Tibial artery (tissue), 4 donors: ENCODE measurements around the gene CTSE.

Experiments used
- DNase-seq, 2 donors: peaks; one replicate each; pipeline ENCODE4 v3.0.0-alpha.2; 2019
- H3K27ac ChIP-seq, 2 donors: fragments of 200-600 bp; sonication (generic) in 1 of 2; 1 replicate in 1 of 2; 2 replicates in 1 of 2; pipeline ENCODE4 v1.5.1; 2018 to 2019; ENCODE audit warnings: mild to moderate bottlenecking in 1 of 2
- H3K27me3 ChIP-seq, 2 donors: fragments of 200-600 bp; sonication (generic) in 1 of 2; one replicate each; pipeline versions ENCODE4 v1.5.1 to v1.6.0; 2016 to 2019
- H3K36me3 ChIP-seq, 3 donors: fragments of 200-600 bp; sonication (generic) in 2 of 3; one replicate each; pipeline ENCODE4 v1.5.1; 2016 to 2019; ENCODE audit warnings: mild to moderate bottlenecking in 2 of 3
- H3K4me1 ChIP-seq, 4 donors: fragments of 200-600 bp; sonication (generic) in 2 of 4; 1 replicate in 3 of 4; 2 replicates in 1 of 4; pipeline ENCODE4 v1.5.1; 2016 to 2019
- H3K4me3 ChIP-seq, 2 donors: fragments of 200-600 bp; sonication (generic) in 1 of 2; 1 replicate in 1 of 2; 2 replicates in 1 of 2; pipeline ENCODE4 v1.5.1; 2018 to 2019; ENCODE audit warnings: mild to moderate bottlenecking in 2 of 2
- H3K9me3 ChIP-seq, 3 donors: fragments of 200-600 bp; sonication (generic) in 1 of 3; one replicate each; pipeline ENCODE4 v1.5.1; 2016 to 2019
- intact Hi-C: fragments of 100-400 bp; cut with DNase I; formaldehyde crosslinking; loops from one replicate; pipeline ENCODE4 v1.15.0; 2023; ENCODE audit warnings: low total_unique reads
- TF ChIP-seq, protein P1 (sequence below), 2 experiments: fragments of 200-600 bp in 1 of 2; fragments of 450-650 bp in 1 of 2; IDR thresholded peaks; one replicate each; pipeline ENCODE4 v1.5.1; 2017 to 2019; ENCODE audit warnings: antibody characterized with exemption in 2 of 2, mild to moderate bottlenecking in 1 of 2, moderate library complexity in 1 of 2

Gene CTSE

DNA sequence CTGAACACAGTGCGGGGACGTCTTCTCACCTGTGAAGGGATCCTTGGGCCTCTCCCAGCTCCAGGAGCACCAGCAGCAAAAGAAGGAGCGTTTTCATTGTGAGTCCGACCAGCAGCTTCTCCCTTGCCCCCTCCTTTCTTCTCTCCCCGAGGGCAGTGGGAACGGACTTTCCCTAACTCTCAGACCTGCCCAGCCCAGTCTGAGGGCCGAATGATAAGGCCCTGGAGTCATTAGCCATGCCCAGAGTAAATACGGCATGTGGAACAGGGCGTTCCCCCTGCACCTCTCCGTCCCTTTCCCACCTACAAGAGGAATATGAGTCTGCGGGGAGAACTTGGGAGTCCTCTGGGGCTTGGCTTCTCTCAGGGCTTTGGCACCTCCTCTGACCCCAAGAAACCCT, at the start of gene CTSE:
Gene CTSE (minus strand): TSS at position 201 of the 400 bp plus-strand sequence. CDS start 104 bp downstream, at position 97.
- TF ChIP-seq, protein P1, sequence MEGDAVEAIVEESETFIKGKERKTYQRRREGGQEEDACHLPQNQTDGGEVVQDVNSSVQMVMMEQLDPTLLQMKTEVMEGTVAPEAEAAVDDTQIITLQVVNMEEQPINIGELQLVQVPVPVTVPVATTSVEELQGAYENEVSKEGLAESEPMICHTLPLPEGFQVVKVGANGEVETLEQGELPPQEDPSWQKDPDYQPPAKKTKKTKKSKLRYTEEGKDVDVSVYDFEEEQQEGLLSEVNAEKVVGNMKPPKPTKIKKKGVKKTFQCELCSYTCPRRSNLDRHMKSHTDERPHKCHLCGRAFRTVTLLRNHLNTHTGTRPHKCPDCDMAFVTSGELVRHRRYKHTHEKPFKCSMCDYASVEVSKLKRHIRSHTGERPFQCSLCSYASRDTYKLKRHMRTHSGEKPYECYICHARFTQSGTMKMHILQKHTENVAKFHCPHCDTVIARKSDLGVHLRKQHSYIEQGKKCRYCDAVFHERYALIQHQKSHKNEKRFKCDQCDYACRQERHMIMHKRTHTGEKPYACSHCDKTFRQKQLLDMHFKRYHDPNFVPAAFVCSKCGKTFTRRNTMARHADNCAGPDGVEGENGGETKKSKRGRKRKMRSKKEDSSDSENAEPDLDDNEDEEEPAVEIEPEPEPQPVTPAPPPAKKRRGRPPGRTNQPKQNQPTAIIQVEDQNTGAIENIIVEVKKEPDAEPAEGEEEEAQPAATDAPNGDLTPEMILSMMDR (IDR thresholded peaks at IDR 0.05): no peak
- intact Hi-C loops: no loop called here
- no peaks in the 10 kb centered on the region for H3K36me3 ChIP-seq
- no peaks in the 10 kb centered on the region for H3K4me1 ChIP-seq
- DNase-seq: no peak
- peaks cover 0 to 5% of the 10 kb centered on the region in 2 donors for H3K27me3 ChIP-seq
- no peak within 1 kb of the TSS for H3K27ac ChIP-seq
- H3K4me3 ChIP-seq: no peak within 1 kb of the TSS
- H3K9me3 ChIP-seq: no peaks in the 10 kb centered on the region

DNA sequence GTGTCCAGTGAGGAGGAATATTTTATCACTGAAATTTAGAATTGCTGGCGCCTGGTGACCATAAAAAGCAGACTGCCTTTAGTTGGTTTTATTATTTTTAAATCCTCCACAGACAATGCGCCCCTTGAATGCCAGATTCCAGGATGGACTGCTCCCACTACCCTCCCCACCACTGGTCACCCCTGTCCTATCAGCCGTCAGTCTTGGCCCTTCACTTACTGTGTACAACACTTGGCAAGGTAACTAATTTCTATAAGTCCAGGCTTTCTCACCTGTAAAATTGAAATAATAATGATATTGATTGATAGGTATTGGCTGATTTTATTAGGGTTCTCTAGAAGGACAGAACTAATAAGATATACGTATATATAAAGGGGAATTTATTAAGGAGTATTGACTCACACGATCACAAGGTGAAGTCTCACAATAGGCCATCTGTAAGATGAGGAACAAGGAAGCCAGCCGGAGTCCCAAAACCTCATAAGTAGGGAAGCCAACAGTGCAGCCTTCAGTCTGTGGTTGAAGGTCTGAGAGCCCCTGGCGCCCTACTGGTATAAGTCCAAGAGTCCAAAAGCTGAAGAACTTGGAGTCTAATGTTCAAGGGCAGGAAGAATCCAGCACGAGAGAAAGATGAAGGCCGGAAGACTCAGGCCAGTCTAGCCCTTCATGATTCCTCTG, 47.1 kb upstream of the CTSE start:
- H3K4me3 ChIP-seq: no peak overlapping the region
- intact Hi-C loops: no loop called here
- no peak overlapping the region for H3K27ac ChIP-seq
- H3K4me1 ChIP-seq: no peaks in the 10 kb centered on the region
- DNase-seq: no peak
- no peaks in the 10 kb centered on the region for H3K9me3 ChIP-seq
- no peaks in the 10 kb centered on the region for H3K36me3 ChIP-seq
- TF ChIP-seq, protein P1 (IDR thresholded peaks at IDR 0.05): no peak
- peaks cover 0 to 7% of the 10 kb centered on the region in 2 donors for H3K27me3 ChIP-seq

DNA sequence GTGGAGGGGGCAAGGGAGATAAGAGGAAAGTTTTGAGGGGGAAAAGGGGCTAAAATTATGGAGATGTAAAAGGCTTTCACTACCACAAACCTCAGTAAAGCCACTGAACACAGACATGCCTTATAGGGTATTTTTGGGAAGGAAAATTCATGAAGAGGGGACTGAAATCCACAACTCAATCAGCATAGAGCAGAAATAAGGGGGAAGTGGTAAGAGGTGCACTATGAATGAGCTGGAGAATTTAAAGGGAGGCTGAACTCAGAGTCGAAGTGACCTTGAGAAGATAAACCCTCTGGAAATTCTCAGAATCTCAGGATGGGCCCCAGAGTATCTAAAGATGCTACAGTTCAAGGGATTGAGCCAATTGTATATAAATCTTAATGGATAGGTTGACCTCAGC, 44.6 kb upstream of the CTSE start:
- Histone ChIP-seq H3K9me3 (no peaks in the 10 kb centered on the region), H3K4me3 (no peak overlapping the region), H3K27ac (no peak overlapping the region), H3K36me3 (no peaks in the 10 kb centered on the region), H3K4me1 (no peaks in the 10 kb centered on the region), H3K27me3 (peaks cover 0 to 7% of the 10 kb centered on the region in 2 donors)
- DNase-seq: no peak
- TF ChIP-seq, protein P1 (IDR thresholded peaks at IDR 0.05): no peak
- intact Hi-C loops: no loop called here

DNA sequence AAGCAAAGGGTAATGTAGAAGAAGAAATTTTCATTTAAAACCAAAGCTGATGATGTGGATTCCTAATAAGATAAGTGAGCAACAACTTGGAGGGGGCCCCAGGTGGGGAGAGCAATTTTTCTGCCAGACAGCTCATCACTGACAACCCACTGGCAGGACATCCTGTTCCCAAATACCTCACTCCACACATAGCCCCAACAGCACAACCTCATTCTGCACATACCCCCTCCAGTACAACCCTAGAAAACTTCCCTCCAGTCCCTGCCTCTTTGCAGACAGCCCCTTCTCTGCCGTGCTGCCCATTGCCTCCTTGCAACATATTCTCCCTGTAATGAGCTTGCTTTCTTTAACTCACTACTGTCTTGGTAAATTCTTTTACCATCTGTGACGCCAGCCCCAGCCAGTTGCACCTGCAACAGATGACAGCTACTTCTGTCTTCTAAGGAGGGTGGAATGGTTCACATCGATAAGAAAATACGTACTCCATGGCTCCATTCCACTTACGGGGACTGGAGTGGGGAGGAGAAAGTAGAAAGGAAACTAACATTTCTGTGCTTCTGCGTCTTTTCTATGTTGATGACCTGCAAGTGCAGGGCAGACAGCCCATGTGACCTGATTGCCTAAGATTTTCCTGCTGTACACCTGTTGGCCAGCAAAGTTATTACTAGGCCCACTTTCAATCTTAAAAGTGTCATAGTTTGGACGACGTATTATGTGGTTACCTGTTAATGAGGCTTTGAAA, 44.0 kb upstream of the CTSE start:
- no peaks in the 10 kb centered on the region for H3K36me3 ChIP-seq
- no peaks in the 10 kb centered on the region for H3K9me3 ChIP-seq
- H3K27ac ChIP-seq: no peak overlapping the region
- H3K27me3 ChIP-seq: peaks cover 0 to 7% of the 10 kb centered on the region in 2 donors
- TF ChIP-seq, protein P1 (IDR thresholded peaks at IDR 0.05): no peak
- intact Hi-C loops: no loop called here
- no peak overlapping the region for H3K4me3 ChIP-seq
- H3K4me1 ChIP-seq: no peaks in the 10 kb centered on the region
- no peak for DNase-seq

DNA sequence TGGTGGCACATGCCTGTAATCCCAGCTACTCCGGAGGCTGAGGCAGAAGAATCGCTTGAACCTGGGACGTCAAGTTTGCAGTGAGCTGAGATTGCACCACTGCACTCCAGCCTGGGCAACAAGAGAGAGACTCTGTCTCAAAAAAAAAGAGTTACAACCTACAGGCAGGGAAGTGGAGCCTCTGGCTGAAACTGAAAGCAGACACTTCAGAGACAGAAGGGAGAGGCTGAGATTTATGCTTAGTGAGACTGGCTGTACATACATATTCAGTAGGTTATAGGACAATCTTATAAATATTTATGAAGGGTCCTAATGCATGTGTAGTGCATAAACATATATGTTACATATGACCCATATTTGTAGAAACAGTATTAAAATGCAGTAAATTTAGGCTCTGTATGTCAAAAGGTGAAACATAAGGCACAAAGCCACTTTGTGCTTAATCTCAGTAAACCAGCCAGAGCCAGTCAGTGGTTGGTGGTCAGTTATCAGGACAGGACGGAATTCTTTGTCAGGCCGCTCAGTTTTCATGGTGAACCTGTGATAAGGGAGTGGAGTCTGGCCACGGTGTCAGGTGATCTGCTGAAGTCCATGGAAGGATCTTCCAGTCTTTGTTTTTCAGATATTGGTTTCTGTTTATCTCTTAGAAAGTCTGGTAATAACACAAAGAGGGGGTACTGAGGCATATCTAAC, 42.9 kb upstream of the CTSE start:
- H3K36me3 ChIP-seq: no peaks in the 10 kb centered on the region
- H3K27ac ChIP-seq: no peak overlapping the region
- no peak for DNase-seq
- H3K27me3 ChIP-seq: peaks cover 0 to 7% of the 10 kb centered on the region in 2 donors
- intact Hi-C loops: no loop called here
- H3K4me3 ChIP-seq: no peak overlapping the region
- no peaks in the 10 kb centered on the region for H3K4me1 ChIP-seq
- H3K9me3 ChIP-seq: no peaks in the 10 kb centered on the region
- TF ChIP-seq, protein P1 (IDR thresholded peaks at IDR 0.05): no peak
